NT2/D1 (cell line): ENCODE measurements around the gene TMEM247.

Source experiments
- YY1 ChIP-seq: IDR thresholded peaks from 2 replicates; pipeline ENCODE4 v1.6.1; 2011; ENCODE audit not compliant: insufficient read length, insufficient read depth
- ZNF274 ChIP-seq: IDR thresholded peaks from 2 replicates; pipeline ENCODE4 v1.6.1; 2011; ENCODE audit warnings: mild to moderate bottlenecking, low read depth, low read length

DNA sequence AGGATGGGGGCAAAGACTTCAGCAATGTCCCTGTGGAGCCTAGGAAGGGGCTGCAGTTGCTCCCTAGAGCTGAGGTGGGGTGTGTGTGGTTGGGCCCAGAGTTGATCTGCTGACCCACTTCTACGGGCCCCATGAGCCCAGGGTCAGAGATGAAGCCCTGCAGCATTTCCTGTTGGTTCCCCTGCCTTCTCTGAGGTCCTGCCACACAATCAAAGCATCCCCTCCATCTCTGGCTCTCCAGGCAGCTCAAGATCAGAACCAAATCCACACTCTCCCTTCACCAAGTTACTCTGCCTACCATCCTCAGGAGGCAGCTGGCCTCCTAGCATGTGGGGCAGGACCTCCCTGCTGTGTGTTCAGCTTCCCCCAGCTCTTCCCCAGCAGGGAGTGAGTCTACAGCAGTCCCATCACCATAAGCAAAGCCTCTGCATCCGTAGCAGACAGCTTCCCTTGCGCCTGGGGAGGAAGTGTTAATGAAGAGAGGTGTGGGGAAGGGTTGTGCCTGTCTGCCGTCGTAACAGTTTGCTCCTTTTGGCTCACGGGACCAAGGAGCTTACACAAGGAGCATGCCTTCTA, 26.9 kb downstream of the TMEM247 start:
- no peak for TF ChIP-seq YY1
- no peak for TF ChIP-seq ZNF274
